ENCODE results near the gene TMEM156.

GRCh38 chr4:38940476-38940875 is 91.7 kb downstream of the TMEM156 start:
- TF ChIP-seq, protein P1, sequence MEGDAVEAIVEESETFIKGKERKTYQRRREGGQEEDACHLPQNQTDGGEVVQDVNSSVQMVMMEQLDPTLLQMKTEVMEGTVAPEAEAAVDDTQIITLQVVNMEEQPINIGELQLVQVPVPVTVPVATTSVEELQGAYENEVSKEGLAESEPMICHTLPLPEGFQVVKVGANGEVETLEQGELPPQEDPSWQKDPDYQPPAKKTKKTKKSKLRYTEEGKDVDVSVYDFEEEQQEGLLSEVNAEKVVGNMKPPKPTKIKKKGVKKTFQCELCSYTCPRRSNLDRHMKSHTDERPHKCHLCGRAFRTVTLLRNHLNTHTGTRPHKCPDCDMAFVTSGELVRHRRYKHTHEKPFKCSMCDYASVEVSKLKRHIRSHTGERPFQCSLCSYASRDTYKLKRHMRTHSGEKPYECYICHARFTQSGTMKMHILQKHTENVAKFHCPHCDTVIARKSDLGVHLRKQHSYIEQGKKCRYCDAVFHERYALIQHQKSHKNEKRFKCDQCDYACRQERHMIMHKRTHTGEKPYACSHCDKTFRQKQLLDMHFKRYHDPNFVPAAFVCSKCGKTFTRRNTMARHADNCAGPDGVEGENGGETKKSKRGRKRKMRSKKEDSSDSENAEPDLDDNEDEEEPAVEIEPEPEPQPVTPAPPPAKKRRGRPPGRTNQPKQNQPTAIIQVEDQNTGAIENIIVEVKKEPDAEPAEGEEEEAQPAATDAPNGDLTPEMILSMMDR (IDR thresholded peaks at IDR 0.05) = no peak
- TF ChIP-seq POLR2A (IDR thresholded peaks at IDR 0.05) = no peak

Measured in right lobe of liver (tissue), 4 donors.